NB4 (cell line): ENCODE data around the gene IRS1.

Source experiments
- CTCF ChIP-seq: IDR thresholded peaks from one replicate; pipeline ENCODE4 v1.5.1; 2012; ENCODE audit warnings: low read depth, low read length
- MAX ChIP-seq: IDR thresholded peaks from 2 replicates; pipeline ENCODE4 v1.6.1; 2011; ENCODE audit warnings: low read depth, low read length
- MYC ChIP-seq: IDR thresholded peaks from 2 replicates; pipeline ENCODE4 v1.6.1; 2011; ENCODE audit warnings: low read depth, low read length
- POLR2A ChIP-seq: IDR thresholded peaks from 2 replicates; pipeline ENCODE4 v1.6.1; 2011; ENCODE audit warnings: mild to moderate bottlenecking; ENCODE audit not compliant: insufficient read length; ENCODE audit errors: extremely low read depth

GRCh38 chr2:226739545-226740030, 60.0 kb downstream of the IRS1 start:
- no peak for TF ChIP-seq POLR2A
- TF ChIP-seq CTCF, result no peak
- no peak for TF ChIP-seq MAX
- no peak for TF ChIP-seq MYC
